Ishikawa (cell line): Measurements from ENCODE around the gene RIC8B.

Experiments
- CEBPB ChIP-seq: IDR thresholded peaks from 2 replicates; pipeline ENCODE4 v1.6.1; 2012
- CREB1 ChIP-seq: IDR thresholded peaks from 2 replicates; pipeline ENCODE4 v1.6.1; 2012; ENCODE audit warnings: low read depth
- EP300 ChIP-seq: IDR thresholded peaks from 2 replicates; pipeline ENCODE4 v1.6.1; 2012; ENCODE audit warnings: borderline replicate concordance
- MAX ChIP-seq: IDR thresholded peaks from 2 replicates; pipeline ENCODE4 v1.6.1; 2012
- NFIC ChIP-seq: IDR thresholded peaks from 2 replicates; pipeline ENCODE4 v1.6.1; 2012
- TAF1 ChIP-seq: IDR thresholded peaks from 2 replicates; pipeline ENCODE4 v1.6.1; 2012; ENCODE audit warnings: low read depth, mild to moderate bottlenecking
- TF ChIP-seq, protein P1 (sequence below): IDR thresholded peaks from 2 replicates; pipeline ENCODE4 v1.6.1; 2012; ENCODE audit warnings: low read depth, mild to moderate bottlenecking

DNA sequence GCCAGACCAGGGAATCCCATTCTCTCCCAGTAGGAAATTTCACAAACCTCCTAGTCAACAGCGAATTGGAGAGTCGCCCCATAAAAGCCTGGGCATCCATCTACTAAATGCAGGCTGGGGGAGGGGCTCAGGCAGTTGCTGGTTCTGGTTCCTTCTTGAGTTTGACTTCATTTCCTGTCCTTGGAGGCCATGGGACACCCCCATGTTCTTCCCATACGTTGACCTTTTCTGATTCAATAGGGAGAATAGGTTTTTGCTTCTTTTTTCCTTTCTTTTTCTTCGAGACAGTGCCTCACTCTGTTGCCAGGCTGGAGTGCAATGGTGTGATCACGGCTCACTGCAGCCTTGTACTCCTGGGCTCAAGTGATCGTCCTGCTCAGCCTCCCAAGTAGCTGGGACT is 137.1 kb downstream of the RIC8B start:
- no peak for TF ChIP-seq EP300
- no peak for TF ChIP-seq MAX
- TF ChIP-seq CREB1, result no peak
- TF ChIP-seq TAF1, result no peak
- TF ChIP-seq, protein P1, sequence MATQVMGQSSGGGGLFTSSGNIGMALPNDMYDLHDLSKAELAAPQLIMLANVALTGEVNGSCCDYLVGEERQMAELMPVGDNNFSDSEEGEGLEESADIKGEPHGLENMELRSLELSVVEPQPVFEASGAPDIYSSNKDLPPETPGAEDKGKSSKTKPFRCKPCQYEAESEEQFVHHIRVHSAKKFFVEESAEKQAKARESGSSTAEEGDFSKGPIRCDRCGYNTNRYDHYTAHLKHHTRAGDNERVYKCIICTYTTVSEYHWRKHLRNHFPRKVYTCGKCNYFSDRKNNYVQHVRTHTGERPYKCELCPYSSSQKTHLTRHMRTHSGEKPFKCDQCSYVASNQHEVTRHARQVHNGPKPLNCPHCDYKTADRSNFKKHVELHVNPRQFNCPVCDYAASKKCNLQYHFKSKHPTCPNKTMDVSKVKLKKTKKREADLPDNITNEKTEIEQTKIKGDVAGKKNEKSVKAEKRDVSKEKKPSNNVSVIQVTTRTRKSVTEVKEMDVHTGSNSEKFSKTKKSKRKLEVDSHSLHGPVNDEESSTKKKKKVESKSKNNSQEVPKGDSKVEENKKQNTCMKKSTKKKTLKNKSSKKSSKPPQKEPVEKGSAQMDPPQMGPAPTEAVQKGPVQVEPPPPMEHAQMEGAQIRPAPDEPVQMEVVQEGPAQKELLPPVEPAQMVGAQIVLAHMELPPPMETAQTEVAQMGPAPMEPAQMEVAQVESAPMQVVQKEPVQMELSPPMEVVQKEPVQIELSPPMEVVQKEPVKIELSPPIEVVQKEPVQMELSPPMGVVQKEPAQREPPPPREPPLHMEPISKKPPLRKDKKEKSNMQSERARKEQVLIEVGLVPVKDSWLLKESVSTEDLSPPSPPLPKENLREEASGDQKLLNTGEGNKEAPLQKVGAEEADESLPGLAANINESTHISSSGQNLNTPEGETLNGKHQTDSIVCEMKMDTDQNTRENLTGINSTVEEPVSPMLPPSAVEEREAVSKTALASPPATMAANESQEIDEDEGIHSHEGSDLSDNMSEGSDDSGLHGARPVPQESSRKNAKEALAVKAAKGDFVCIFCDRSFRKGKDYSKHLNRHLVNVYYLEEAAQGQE, result no peak
- no peak for TF ChIP-seq CEBPB
- no peak for TF ChIP-seq NFIC
